OCI-LY1 (cell line): Measurements from ENCODE around the gene HDAC9.

ENCODE experiments used
- CTCF ChIP-seq: fragments of 200-600 bp; sonication (generic), shearing (Covaris generic); IDR thresholded peaks from 2 replicates; pipeline ENCODE4 v1.5.1; 2017; ENCODE audit warnings: mild to moderate bottlenecking, antibody characterized with exemption, low read length, moderate library complexity, mixed read lengths
- EZH2 ChIP-seq: fragments of 200-600 bp; sonication (generic), shearing (Covaris generic); IDR thresholded peaks from 2 replicates; pipeline ENCODE4 v1.8.0; 2017; ENCODE audit warnings: borderline replicate concordance, mixed run types, mild to moderate bottlenecking, antibody characterized with exemption, low read length, moderate library complexity, mixed read lengths

GRCh38 chr7:18772567-18772965, 277.0 kb downstream of the HDAC9 start:
- TF ChIP-seq CTCF = no peak
- TF ChIP-seq EZH2 = no peak
